Stimulated activated naive CD8-positive, alpha-beta T cell treated with anti-CD3 and anti-CD28 coated beads, Interleukin-15, amount 100 ng/mL, for 72 hours (primary cell): ENCODE measurements around the gene SNX1.
"Not testable (repeated sequence)": the region's sequence is repeated elsewhere in the genome, so short reads cannot be mapped to it uniquely, and the experiment has no call there.

Experiments
- ATAC-seq: fragments of 150-1000 bp; cut with Tn5 transposase; 2 replicates; pipeline ENCODE4 v1.10.0; 2021; ENCODE audit warnings: mild to moderate bottlenecking, moderate library complexity
- DNase-seq, 2 donors: peaks; one replicate each; pipeline ENCODE4 v3.0.0; 2021 to 2022
- H3K27ac Mint-ChIP-seq, 2 donors: one replicate each; pipeline ENCODE4 v1.8.0; 2022; ENCODE audit warnings: mild to moderate bottlenecking in 2 of 2, mixed read lengths in 2 of 2, moderate library complexity in 2 of 2
- H3K27me3 Mint-ChIP-seq: one replicate; pipeline ENCODE4 v1.8.0; 2022; ENCODE audit warnings: mixed read lengths
- H3K4me1 Mint-ChIP-seq: one replicate; pipeline ENCODE4 v1.8.0; 2022; ENCODE audit warnings: mild to moderate bottlenecking, mixed read lengths
- H3K4me3 Mint-ChIP-seq, 2 donors: one replicate each; pipeline ENCODE4 v1.8.0; 2022; ENCODE audit warnings: mild to moderate bottlenecking in 2 of 2, mixed read lengths in 2 of 2, moderate library complexity in 1 of 2
- H3K9me3 Mint-ChIP-seq, 2 donors: one replicate each; pipeline ENCODE4 v1.8.0; 2022; ENCODE audit warnings: mixed read lengths in 2 of 2

The SNX1 gene

DNA sequence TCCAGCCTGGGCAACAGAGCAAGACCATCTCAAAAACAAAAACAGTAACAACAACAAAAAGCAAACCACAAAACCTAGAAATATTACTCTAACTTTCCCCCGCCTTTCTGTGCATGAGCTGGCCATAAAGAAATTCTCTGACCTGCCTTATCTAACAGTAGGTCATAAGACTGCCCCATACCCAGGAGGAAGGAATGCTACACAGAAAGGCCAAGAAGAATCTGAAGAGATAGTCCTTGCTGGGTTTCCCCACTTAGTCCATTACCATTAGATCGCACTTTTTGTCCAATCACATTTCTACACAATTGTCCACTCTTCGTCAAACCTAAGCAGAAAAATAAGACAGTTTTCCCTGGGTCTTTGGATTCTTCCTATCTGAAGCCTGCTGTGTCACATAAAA, 25.7 kb upstream of the SNX1 start:
- DNase-seq (no peak), ATAC-seq (no peak)
- Mint-ChIP-seq H3K27me3 (no peaks in the 10 kb centered on the region), H3K27ac (no peak overlapping the region), H3K9me3 (no peaks in the 10 kb centered on the region), H3K4me1 (peaks cover 10% of the 10 kb centered on the region), H3K4me3 (no peak overlapping the region)

DNA sequence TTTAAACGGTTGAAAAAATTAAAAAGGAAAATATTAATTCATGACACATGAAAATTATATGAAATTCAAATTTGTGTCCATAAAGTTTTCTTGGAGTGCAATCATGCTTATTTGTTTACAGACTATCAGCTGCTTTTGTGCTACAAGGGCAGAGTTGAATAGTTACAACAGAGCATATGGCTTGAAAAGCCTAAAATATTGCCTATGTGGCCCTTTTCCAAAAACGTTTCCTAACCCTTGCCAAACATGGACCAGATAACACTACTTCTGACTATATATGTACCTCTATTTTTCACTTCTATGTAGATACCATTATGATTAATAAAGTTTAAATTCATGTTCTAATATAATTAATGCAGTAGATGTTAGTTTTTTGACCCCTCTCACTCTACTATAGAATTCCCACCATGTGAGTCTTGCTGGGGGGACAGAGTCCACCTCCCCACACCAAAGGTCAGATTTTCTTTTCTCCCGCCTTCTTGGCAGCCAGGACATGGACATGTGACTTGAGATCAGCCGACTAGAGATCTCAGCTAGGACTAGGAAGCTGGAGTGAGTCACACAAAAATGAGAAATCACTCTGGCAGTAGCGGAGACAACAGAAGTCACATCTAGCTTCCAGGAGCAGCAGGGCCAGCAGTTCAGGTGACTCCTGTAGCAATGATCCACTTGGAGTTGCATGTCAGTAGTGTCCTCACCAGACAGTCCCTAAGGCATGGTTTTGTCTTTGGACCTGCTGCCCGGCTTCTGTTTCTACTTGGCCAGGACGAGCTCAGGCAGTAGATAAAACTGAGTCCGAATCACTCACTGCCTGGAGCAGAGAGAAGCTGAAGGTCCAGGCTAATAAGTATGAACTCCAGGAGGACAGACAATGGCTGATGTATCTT, 24.6 kb upstream of the SNX1 start:
- DNase-seq (no peak), ATAC-seq (no peak)
- no peaks in the 10 kb centered on the region for H3K9me3 Mint-ChIP-seq
- no peaks in the 10 kb centered on the region for H3K27me3 Mint-ChIP-seq
- no peak overlapping the region for H3K27ac Mint-ChIP-seq
- no peak overlapping the region for H3K4me3 Mint-ChIP-seq
- peaks cover 10% of the 10 kb centered on the region for H3K4me1 Mint-ChIP-seq

DNA sequence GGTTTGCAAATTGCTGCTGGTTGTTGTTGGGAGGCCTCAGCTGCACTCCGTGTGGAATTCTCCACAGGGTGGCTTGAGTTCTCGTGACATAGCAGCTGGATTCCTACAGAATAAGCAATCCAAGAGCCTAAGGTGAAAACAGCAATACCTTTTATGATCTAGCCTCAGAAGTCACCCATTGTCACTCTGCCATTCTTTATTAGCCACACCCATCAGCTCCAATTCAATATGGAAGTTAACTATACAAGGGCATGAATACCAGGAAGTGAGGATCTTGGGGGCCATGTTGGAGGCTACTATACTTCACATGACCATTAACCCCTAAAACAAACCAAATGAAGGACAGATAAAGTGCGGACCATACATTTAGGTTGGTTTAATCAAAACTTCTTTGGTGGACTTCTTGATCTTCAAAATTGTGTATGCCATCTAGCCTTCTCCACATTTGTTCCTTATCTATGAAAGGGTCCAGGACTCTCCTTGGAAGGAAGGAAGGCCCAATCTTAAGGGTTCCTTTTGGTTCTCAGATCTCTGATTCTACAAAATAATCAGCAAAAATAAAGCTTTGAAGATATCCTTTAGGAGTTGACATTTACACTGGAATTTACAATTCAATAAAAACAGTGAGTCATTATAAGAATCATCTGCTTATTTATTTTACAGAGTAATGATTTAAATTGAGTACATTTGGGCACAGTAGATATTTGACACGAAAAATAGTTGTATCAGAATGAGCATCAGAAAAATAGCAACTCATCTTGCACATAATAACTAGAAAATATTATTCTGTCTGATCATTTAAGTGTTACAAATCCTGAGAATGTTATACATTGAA, 23.6 kb upstream of the SNX1 start:
- Mint-ChIP-seq H3K9me3 (no peaks in the 10 kb centered on the region), H3K4me1 (peaks cover 10% of the 10 kb centered on the region), H3K4me3 (no peak overlapping the region), H3K27me3 (no peaks in the 10 kb centered on the region), H3K27ac (no peak overlapping the region)
- no peak for DNase-seq
- no peak for ATAC-seq

DNA sequence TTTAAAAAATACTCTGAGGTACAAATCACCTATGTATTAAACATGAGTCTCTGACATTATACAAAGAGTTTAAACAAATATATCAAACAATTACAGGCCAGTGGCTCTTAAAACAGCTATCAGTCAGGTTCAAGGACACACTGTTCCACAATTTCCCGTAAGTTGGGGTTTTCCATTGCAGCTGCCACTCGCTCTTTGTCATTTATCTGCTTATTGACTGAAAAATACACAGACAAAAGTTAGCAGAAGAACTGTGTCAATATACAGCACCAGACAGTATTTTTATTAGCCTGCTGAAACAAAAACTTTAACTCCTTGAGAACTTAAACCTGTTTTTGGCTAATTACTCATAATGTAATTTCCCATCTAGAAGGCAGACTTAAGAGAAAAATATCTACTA, 23.0 kb upstream of the SNX1 start:
- H3K27ac Mint-ChIP-seq: no peak overlapping the region
- no peaks in the 10 kb centered on the region for H3K9me3 Mint-ChIP-seq
- H3K4me1 Mint-ChIP-seq: peaks cover 3% of the 10 kb centered on the region
- H3K4me3 Mint-ChIP-seq: no peak overlapping the region
- H3K27me3 Mint-ChIP-seq: no peaks in the 10 kb centered on the region
- ATAC-seq: no peak
- DNase-seq: no peak

DNA sequence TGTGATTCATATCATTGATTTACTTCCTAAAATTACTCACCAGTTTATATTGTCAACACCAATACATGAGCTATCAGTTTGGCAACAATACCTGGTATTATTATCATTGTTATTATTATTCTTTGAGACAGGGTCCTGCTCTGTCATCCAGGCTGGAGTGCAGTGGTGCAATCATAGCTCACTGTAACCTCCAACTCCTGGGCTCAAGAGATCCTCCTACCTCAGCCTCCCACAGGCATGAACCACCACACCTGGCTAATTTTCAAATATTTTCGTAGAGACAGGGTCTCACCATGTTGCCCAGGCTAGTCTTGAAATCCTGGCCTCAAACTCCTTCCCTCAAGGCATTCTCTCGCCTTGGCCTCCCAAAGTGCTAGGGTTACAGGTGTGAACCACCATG, 22.3 kb upstream of the SNX1 start:
- not testable (repeated sequence) for H3K4me1 Mint-ChIP-seq, H3K9me3 Mint-ChIP-seq, DNase-seq, ATAC-seq, H3K4me3 Mint-ChIP-seq, H3K27ac Mint-ChIP-seq, H3K27me3 Mint-ChIP-seq

DNA sequence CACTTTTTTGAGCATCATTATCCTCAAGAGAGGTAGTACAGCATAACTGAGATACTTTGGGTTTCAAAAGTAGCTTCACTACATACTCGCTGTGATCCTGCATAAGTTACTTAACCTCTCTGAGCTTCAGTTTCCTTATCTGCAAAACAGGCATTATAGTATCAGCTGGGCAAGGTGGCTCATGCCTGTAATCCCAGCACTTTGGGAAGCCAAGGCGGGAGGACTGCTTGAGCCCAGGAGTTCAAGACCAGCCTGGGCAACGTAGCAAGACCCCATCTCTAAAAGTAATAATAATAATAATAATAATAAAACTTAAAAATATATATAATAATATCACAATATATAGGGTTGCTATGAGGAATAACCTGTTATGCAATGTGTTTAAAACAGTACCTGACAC, 13.0 kb upstream of the SNX1 start:
- DNase-seq (no peak), ATAC-seq (no peak)
- H3K27me3 Mint-ChIP-seq: no peaks in the 10 kb centered on the region
- H3K4me1 Mint-ChIP-seq: no peaks in the 10 kb centered on the region
- no peak overlapping the region for H3K27ac Mint-ChIP-seq
- H3K4me3 Mint-ChIP-seq: no peak overlapping the region
- H3K9me3 Mint-ChIP-seq: no peaks in the 10 kb centered on the region

DNA sequence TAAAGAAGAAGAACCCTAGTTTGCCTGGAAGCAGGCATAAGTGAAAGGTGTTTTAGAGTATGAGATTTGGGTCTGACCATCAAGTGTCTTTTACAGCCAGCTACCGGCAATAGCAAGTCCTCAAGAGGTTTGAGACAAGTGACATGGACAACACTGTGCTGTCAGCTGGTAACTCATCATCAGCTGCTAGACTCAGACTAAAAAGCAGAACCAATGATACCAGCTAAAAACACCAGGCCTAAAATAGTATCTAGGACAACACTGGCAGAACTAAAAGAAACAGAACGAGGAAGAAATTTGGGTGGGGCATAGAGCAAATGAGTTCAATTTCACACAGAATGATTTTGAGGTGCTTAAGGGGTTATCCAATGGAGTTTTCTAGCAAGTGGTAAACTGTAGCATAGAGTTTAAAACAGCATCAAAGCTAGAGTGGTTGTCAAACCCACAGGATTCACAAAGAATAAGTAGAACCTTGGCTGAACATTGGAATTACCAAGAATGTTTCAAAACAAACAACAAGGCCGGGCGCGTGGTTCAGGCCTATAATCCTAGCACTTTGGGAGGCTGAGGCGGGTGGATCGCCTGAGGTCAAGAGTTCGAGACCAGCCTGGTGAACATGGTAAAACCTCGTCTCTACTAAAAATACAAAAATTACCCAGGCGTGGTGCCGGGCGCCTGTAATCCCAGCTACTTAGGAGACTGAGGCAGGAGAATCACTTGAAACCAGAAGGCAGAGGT, 6.1 kb upstream of the SNX1 start:
- DNase-seq: no peak
- ATAC-seq: no peak
- H3K9me3 Mint-ChIP-seq: no peaks in the 10 kb centered on the region
- no peaks in the 10 kb centered on the region for H3K27me3 Mint-ChIP-seq
- no peak overlapping the region for H3K4me3 Mint-ChIP-seq
- peaks cover 33% of the 10 kb centered on the region for H3K4me1 Mint-ChIP-seq
- H3K27ac Mint-ChIP-seq: no peak overlapping the region

DNA sequence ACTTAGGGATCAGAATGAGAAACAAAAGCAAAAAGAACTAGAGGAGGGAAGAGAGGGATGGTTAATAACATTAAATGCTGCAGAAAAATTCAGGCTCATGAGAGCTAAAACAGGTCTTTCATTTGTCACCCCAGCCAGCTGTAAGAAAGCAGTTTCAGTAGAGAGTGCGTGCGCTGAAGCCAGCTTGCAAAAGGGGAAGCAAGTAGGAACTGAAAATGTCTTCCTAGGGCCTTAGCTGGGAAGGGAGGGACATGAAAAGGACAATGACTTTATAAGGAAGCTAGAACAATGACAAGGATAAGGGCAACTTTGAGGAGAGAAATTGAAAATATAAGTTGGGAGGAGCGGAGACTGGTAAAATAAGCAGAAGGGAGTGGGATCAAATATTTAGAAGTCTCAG, 5.3 kb upstream of the SNX1 start:
- H3K4me1 Mint-ChIP-seq: peaks cover 41% of the 10 kb centered on the region
- H3K4me3 Mint-ChIP-seq: peak overlapping the region in 1 of 2 donors; percentile 31
- ATAC-seq (no peak), DNase-seq (no peak)
- no peaks in the 10 kb centered on the region for H3K9me3 Mint-ChIP-seq
- peak overlapping the region in 1 of 2 donors; percentile 62 for H3K27ac Mint-ChIP-seq
- H3K27me3 Mint-ChIP-seq: no peaks in the 10 kb centered on the region

DNA sequence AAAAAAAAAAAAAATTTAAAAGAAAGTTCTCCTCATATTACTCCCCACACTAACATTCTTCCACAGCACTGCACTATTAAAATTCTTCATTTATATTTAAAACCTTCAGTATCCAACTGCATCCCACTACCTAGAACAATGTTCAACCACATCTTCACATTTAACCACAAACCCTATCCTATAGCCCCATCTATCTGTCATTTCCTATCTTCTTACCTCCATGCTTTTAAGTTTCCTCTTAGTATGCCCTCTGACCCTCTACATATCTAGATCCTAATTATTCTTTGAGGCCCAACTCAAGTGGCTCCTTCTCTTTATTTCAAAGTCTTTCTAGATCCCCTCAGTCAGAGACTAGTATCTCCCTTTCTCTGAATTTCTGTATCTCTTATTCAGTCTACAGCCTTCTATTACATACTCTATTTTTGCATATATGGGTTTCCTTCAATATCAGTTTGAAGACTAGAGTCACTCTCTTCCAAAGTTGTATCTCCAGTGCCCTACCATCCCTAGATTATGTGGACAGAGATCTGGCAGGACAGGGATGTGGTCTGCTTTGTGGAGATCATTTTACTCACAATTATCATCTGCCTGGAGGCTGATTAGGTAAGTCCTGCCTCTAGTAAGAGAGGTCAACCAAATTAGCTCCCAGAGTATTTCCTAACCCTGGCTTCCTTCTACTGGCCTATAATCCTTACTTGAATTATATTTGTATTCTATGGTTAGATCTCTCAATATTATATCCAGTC, 3.5 kb upstream of the SNX1 start:
- Mint-ChIP-seq H3K27me3 (no peaks in the 10 kb centered on the region), H3K27ac (peak overlapping the region; percentile 99), H3K9me3 (no peaks in the 10 kb centered on the region), H3K4me3 (peak overlapping the region; percentile 99 to 100), H3K4me1 (peaks cover 55% of the 10 kb centered on the region)
- DNase-seq (no peak), ATAC-seq (no peak)

DNA sequence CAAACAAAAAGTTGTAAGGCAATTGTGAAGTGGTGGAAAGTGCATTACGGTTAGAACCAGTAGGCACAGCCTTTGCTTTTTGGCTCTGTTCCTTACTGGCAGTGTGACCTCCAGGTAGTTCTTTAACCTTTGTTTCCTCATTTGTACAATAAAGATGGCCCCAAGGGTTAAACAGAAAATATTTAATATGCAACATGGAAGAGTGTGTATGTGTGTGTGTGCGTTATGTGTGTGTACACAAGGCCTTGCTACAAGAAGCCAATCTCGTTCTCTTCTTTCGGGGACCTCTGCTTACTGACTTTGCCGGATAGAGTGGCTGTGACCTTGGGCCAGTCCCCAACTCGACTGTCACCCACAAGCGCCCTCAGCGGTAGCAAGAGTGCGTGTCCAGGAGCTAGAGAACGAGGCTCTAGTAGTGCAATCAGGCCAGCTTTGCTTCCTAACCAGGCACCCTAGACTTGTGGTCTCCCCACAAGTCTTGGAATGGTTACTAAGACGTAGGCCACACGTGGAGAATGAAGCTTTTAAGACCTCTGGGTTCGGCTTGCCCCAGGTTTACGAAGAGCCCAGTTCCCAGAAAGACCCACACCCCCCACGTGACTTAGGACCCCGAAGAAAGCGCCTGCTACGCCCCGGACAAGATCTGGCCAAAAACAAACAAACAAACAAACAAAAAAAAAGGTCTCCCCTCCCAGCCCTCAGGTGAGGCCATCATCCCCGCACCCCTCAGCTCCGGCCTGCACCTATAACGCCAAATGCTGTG, 2.7 kb upstream of the SNX1 start:
- DNase-seq (peak; percentile 48 to 62), ATAC-seq (peak; percentile 29)
- no peaks in the 10 kb centered on the region for H3K9me3 Mint-ChIP-seq
- H3K4me3 Mint-ChIP-seq: peak overlapping the region; percentile 99 to 100
- H3K27ac Mint-ChIP-seq: peak overlapping the region; percentile 99
- peaks cover 63% of the 10 kb centered on the region for H3K4me1 Mint-ChIP-seq
- no peaks in the 10 kb centered on the region for H3K27me3 Mint-ChIP-seq

DNA sequence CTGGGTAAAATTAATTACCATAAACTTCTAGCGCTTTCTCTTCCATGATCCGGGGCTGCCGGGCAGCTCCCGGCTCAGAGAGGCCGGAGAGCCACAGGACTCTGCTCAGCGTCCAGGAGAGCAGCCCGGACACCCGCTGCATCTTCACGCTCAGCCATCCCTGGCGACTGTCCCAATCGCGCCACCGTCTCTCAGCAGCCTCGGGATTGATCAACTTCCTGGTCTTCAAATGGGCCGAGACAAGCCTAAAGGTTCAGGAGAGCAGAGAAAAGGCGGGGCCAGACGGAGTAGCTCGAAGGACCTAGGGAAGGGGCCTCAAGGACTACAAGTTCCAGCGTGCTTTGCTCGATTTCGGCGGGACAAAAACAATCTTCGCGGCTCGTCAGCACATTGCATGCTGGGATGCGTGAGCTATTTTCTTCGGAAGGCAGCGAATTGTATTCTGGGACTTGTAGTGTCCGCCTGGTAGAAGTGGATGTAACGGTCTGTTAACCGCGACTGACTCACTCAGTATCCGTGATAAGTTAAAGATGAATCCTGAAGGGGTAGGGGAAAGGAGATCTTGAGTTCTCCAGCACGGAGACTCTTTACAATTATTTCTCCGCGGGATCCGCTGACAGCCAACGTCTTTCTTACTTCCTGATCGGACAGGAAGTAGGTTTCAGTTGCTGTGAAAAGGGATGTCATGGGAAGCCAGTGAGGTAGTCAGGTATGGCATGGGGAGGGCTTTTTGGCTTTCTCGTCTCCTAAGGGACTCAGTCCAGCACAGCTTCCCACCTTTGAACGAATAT, 2.0 kb upstream of the SNX1 start, which contains the start of gene CIAO2A:
Gene CIAO2A (minus strand): TSS at position 212 of the 791 bp plus-strand sequence. CDS start 70 bp downstream, at position 142.
- Mint-ChIP-seq H3K4me3 (peak within 1 kb of the TSS; percentile 99 to 100), H3K27ac (peak within 1 kb of the TSS; percentile 99), H3K27me3 (no peaks in the 10 kb centered on the region), H3K4me1 (peaks cover 66% of the 10 kb centered on the region), H3K9me3 (no peaks in the 10 kb centered on the region)
- ATAC-seq (peak; percentile 88), DNase-seq (peak; percentile 91 to 96)

DNA sequence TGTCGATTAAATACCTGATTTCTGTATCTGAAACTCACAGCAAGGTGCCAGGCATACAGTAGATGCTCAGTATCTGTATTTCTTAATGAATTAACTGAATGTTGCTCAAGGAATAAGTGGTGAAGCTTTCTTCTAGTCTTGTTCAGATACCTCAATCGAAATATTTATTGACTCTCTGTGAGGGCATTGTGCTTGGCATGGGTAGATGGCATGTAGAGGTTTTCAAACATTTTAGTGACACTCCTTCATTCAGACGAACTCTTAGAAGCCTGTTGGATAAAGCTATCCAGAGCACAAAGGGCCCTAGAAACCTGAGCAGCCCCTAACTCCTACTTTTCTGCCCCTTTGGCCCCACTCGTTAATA, 369 bp upstream of the SNX1 start:
- Mint-ChIP-seq H3K27me3 (no peaks in the 10 kb centered on the region), H3K9me3 (no peaks in the 10 kb centered on the region), H3K27ac (peak overlapping the region; percentile 99), H3K4me1 (peaks cover 71% of the 10 kb centered on the region), H3K4me3 (peak overlapping the region; percentile 99 to 100)
- DNase-seq: no peak
- no peak for ATAC-seq

DNA sequence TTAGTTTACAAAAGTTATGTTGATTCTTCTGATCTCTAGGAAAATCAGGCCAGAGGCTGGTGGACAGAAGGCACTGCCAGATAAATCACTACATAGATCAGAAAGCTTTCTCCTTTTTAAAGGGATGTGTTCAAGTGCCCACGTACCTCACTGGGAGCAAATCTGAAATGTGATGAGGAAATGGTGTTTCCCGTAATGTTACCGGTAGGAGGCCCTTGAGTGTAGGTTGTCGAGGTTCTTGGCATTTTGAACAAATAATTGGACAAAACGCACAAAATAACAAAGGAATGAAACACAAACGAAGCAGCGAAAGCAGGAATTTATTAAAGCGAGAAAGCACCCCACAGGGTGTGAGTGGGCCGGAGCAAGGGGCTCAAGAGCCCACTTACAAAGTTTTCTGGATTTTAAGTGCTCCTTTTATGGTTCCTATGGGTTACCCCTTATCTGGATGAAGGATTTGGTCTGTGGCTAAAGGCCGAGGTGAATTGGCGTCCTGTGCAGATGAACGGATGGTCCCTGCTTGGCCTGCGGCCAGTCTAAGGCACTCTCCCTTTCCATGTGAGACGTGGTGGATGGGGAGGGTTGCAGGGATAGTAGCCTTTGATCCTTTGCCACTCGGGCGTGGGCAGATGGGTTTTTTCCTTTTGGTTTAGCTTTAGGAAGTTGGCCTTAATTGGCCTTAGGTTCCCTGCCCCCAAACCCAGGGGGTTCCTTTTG, 1.0 kb downstream of the SNX1 start:
- Mint-ChIP-seq H3K4me3 (peak overlapping the region; percentile 99 to 100), H3K27me3 (no peaks in the 10 kb centered on the region), H3K9me3 (no peaks in the 10 kb centered on the region), H3K27ac (peak overlapping the region; percentile 83 to 99), H3K4me1 (peaks cover 60% of the 10 kb centered on the region)
- ATAC-seq (no peak), DNase-seq (no peak)
